ENCODE results near the gene GPR39. TPM values are rescaled to one million over a fixed set of nuclear protein-coding genes. Genes with fewer than 3 reads are reported as not detected.

GPR39 gene
- total and polyA plus RNA-seq, 2 donors (not counting 1 experiment from before 2014, with no cell fraction given): not detected

DNA sequence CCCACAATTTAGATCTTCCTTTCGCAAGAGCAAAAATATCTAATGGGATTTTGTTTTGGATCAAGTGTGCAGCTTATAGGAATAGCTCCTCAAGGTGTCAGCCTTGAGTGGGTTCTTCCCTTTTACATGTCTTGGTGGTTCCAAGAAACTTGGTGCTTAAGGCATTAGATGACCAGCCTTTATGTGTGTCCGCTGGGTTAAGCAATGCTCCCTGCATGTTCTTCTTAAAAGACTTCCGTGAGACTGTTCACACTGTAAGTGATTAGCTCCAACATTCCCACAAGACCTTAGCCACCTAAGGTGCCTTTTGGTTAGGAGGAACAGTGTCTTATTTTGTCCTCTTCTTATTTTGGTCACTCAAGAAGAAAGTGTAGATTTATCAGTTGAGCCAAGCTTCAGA is 44.3 kb upstream of the GPR39 start:
- TF ChIP-seq CTCF (IDR thresholded peaks at IDR 0.05): no peak
- no peak for TF ChIP-seq EZH2 (IDR thresholded peaks at IDR 0.05; ENCODE audit: borderline replicate concordance, insufficient read depth, low read depth, low read length, poor library complexity, severe bottlenecking)
- Mint-ChIP-seq H3K4me3 (no peak overlapping the region), H3K4me1 (no peaks in the 10 kb centered on the region), H3K9me3 (ENCODE audit: insufficient read depth) (no peaks in the 10 kb centered on the region), H3K27ac (no peak overlapping the region), H3K27me3 (no peaks in the 10 kb centered on the region)
- Histone ChIP-seq H3K9ac (ENCODE audit: low read length) (no peak overlapping the region), H3K36me3 (replicated peaks in 1 of 2; ENCODE audit: control extremely low read depth in 1 of 2, control insufficient read depth in 1 of 2, extremely low read depth in 1 of 2, insufficient read depth in 2 of 2, low read length in 1 of 2) (no peaks in the 10 kb centered on the region), H3K27me3 (replicated peaks in 1 of 4; ENCODE audit: control extremely low read depth in 1 of 4, control insufficient read depth in 3 of 4, insufficient read depth in 4 of 4, low read length in 3 of 4) (no peaks in the 10 kb centered on the region), H3K27ac (ENCODE audit: low read length in 2 of 2) (no peak overlapping the region), H3K4me1 (ENCODE audit: control insufficient read depth in 2 of 2, insufficient read depth in 2 of 2, low read length in 2 of 2) (no peaks in the 10 kb centered on the region), H4K20me1 (ENCODE audit: control insufficient read depth, insufficient read depth, low read length, poor library complexity, severe bottlenecking) (no peaks in the 10 kb centered on the region), H3K79me2 (ENCODE audit: control insufficient read depth, insufficient read depth, low read length) (no peaks in the 10 kb centered on the region), H2AFZ (ENCODE audit: insufficient read depth, low read depth, low read length, poor library complexity, severe bottlenecking) (no peak overlapping the region), H3K9me3 (ENCODE audit: control extremely low read depth in 1 of 3, control insufficient read depth in 2 of 3, insufficient read depth in 1 of 3, low read length in 2 of 3) (peaks cover 0 to 8% (median 0%) of the 10 kb centered on the region in 3 donors), H3K4me2 (replicated peaks; ENCODE audit: low read depth, low read length, poor library complexity, severe bottlenecking) (no peak overlapping the region), H3K4me3 (ENCODE audit: control extremely low read depth in 1 of 5, extremely low read depth in 1 of 5, insufficient read depth in 1 of 5, low read depth in 2 of 5, low read length in 4 of 5) (no peak overlapping the region)
- ATAC-seq (ENCODE audit: low read depth) (no peak), DNase-seq (no peak)
- 100% methylated on average over 1 of the region's 3 CpGs for WGBS (ENCODE audit: insufficient coverage)
- ChIA-PET POLR2A (no interaction called here), CTCF (no interaction called here)
- intact Hi-C loops (cut with micrococcal nuclease): no loop called here

DNA sequence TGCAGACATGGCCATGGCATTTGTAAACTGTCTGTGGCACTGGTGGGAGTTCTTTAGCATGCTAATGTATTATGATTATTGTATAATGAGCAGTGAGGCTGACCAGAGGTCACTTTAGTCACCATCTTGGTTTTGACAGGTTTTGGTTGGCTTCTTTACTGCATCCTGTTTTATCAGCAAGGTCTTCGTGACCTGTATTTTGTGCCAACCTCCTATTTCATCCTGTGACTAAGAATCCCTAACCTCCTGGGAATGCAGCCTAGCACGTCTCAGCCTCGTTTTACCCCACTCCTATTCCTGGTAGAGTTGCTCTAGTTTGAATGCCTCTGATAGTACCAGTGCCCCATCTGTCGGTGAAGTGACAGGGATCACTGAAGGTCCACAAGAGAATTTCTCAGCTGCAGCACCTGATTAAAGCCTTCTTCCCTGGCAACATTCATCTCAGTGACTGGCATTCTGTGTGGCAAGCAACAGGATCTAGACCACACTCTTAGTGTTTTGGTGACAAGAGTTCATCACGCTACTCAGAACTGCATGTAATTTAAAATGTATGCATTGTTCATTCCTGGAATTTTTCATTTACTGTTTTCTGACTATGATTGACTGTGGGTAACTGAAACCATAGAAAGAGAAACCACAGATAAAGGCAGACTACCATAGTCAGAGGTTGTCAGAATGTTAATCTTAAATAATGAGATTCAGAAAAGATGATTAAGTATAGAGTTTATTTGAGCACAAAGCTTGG is 43.0 kb upstream of the GPR39 start:
- Mint-ChIP-seq H3K27ac (no peak overlapping the region), H3K27me3 (no peaks in the 10 kb centered on the region), H3K9me3 (ENCODE audit: insufficient read depth) (no peaks in the 10 kb centered on the region), H3K4me3 (no peak overlapping the region), H3K4me1 (no peaks in the 10 kb centered on the region)
- H2AFZ ChIP-seq (ENCODE audit: insufficient read depth, low read depth, low read length, poor library complexity, severe bottlenecking): no peak overlapping the region
- no peaks in the 10 kb centered on the region for H3K36me3 ChIP-seq (replicated peaks in 1 of 2; ENCODE audit: control extremely low read depth in 1 of 2, control insufficient read depth in 1 of 2, extremely low read depth in 1 of 2, insufficient read depth in 2 of 2, low read length in 1 of 2)
- H3K4me1 ChIP-seq (ENCODE audit: control insufficient read depth in 2 of 2, insufficient read depth in 2 of 2, low read length in 2 of 2): no peaks in the 10 kb centered on the region
- no peak overlapping the region for H3K4me3 ChIP-seq (ENCODE audit: control extremely low read depth in 1 of 5, extremely low read depth in 1 of 5, insufficient read depth in 1 of 5, low read depth in 2 of 5, low read length in 4 of 5)
- peaks cover 0 to 8% (median 0%) of the 10 kb centered on the region in 3 donors for H3K9me3 ChIP-seq (ENCODE audit: control extremely low read depth in 1 of 3, control insufficient read depth in 2 of 3, insufficient read depth in 1 of 3, low read length in 2 of 3)
- H3K27me3 ChIP-seq (replicated peaks in 1 of 4; ENCODE audit: control extremely low read depth in 1 of 4, control insufficient read depth in 3 of 4, insufficient read depth in 4 of 4, low read length in 3 of 4): no peaks in the 10 kb centered on the region
- WGBS (ENCODE audit: insufficient coverage): 71% methylated on average over 4 of the region's 5 CpGs
- H4K20me1 ChIP-seq (ENCODE audit: control insufficient read depth, insufficient read depth, low read length, poor library complexity, severe bottlenecking): no peaks in the 10 kb centered on the region
- no peak overlapping the region for H3K9ac ChIP-seq (ENCODE audit: low read length)
- CTCF ChIA-PET: no interaction called here
- no peaks in the 10 kb centered on the region for H3K79me2 ChIP-seq (ENCODE audit: control insufficient read depth, insufficient read depth, low read length)
- no peak overlapping the region for H3K27ac ChIP-seq (ENCODE audit: low read length in 2 of 2)
- TF ChIP-seq EZH2 (IDR thresholded peaks at IDR 0.05; ENCODE audit: borderline replicate concordance, insufficient read depth, low read depth, low read length, poor library complexity, severe bottlenecking) (no peak), CTCF (IDR thresholded peaks at IDR 0.05) (no peak)
- intact Hi-C loops (cut with micrococcal nuclease): no loop called here
- no peak overlapping the region for H3K4me2 ChIP-seq (replicated peaks; ENCODE audit: low read depth, low read length, poor library complexity, severe bottlenecking)
- no peak for ATAC-seq (ENCODE audit: low read depth)
- POLR2A ChIA-PET: no interaction called here
- DNase-seq: no peak

All from B cell (primary cell).